NCI-H748 treated with DMSO at 0.1 percent for 48 hours (cell line): ENCODE results near the gene NBAS.
"Not testable (repeated sequence)": the region's sequence is repeated elsewhere in the genome, so short reads cannot be mapped to it uniquely, and the experiment has no call there.

Experiments
- DNase-seq: peaks from one replicate; lab custom pipeline; 2025; lab: John Stamatoyannopoulos, UW

Gene NBAS

DNA sequence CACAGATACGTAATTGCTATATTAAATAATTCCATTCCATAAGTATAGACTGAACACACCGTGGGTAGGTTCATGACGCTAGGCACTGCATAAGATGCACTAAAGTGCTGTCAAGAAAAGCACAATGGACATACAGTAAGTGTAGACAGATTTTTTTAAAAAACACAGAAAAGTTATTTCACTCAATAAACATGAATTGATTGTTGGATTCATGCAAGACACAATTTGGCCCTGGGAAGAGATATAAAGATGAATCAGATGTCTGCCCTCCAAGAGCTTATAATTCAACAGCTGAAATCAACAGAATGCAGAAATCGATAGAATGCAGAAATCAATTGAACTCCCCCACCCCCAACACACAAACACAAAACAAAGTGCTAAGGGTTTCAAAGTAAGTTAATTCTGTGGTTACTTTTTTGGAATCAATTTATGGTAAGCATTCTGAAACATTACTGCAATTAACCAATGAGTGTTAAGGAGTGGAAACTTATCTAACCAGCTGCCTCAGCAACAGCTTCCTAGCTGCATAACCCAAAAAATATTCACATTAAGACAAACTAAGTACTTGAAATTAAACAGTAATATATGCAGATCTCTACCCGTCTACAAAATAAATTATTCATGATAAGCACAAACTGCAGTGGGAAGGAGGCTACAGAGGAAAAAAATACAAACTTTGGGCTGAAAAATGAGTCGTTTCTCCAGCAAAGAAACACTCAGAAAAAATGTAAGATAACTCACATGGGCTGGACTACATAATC is 1.6 kb downstream of the NBAS start:
- no peak for DNase-seq

GRCh38 chr2:15557887-15558311 is 3.2 kb downstream of the NBAS start:
- no peak for DNase-seq

GRCh38 chr2:15556311-15556930 is 4.7 kb downstream of the NBAS start:
- DNase-seq: no peak

DNA sequence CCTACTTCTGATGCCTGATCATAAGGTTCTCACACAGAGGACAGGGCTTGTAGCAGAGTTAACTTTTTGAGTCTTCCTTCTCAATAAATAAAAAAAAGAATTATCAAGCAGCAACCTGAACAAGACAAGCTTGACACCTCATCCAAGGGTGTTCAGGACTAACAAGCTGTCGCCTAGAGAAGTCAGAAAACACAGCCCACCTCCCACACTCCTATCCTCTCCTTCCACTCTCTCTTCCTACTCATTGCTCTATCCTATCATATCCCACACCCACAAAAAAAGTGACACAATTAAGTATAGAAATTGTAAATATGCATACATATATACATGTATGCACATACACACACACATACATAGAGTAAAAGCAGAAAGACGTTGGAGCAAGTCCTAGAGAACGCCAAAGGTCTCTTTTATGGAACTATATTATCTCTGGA is 5.4 kb downstream of the NBAS start:
- no peak for DNase-seq

- no peak for DNase-seq
These were observed 6.5 kb downstream of the NBAS start for GRCh38 chr2:15554525-15555218.

DNA sequence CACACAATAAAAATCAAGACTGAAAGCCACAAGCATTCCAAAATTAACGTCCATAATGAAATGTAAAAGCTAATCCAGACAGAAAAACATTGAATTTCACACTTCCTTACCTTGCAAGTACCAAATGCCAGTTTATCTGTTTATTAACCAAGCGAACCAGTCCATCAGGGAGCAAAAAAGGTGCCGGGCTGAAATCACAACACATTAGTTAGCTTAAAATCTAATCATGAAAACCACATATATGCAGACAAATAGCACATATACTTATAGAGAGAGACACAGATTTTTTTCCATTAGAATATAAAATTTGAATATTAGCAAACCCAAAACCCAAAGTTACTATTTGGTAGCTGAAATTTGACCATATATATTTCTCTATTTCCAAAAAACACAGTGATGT is 7.2 kb downstream of the NBAS start:
- DNase-seq: no peak

DNA sequence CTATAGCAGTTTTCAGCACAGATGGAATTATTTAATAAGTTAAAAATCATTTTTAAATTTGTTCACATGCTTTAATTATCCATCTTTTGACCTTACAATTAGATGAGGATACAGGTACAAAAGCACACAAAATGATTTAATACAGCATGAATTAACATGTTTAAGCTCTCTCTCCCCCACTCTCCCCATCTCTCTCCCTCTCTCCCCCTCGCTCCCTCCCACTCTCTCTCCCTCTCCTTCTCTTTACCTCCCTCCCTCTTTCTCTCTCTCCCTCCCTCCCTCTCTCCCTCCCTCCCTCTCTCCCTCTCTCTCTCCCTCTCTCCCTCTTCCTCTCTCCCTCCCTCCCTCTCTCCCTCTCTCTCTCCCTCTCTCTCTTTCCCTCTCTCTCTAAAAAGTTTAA is 7.6 kb downstream of the NBAS start:
- DNase-seq: no peak

DNA sequence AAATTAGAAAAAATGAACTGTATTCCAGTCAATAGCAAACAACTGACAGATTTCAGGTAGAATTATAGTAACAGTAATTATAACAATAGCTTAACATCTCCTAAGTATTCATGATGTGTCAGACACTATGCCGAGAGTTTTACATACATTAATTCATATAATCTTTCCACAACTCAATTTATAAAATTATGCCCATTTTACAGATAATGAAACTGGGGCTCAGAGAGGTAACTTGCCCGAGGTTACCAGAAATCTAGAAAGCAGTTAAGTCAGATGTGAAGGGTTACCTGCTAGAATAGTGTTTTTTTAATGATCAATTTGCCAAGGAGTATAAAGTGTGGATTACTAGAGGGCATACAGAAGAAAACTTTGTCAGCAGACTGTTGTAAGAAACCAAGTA is 12.2 kb downstream of the NBAS start:
- no peak for DNase-seq

DNA sequence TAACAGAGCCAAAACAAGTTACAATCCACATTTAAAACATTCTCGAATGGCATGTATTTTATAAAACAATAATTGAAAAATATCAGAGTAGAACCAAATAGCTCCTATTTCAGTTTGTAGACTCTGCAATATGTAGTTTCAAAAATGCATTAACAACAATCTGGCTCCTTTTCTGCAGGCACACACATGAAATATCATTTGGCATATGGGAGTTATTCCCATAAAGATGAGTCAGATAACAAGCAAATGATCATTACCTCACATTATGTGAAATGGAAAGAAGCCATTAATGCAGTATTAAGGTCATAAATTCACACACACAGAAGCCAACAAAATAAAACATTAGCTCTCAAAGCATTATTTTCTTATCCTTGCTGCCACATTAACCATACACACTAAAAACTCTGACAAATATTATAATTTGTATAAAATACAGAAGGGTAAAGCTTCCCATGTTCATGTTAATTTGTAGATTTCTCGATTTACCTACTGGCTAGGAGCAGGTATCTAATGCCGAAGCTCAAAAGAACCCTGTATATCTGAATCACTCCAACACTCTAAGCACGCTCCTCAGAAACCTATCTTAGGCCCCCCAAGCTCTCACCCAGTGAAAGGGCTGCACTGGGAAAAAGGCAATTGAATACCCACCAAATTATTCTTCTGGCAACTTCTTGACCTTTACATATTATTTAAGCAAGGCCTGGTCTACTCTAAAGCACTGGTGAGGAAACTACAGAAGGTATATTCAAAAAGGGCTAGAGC is 13.8 kb downstream of the NBAS start:
- DNase-seq: no peak

GRCh38 chr2:15546297-15547098 is 14.6 kb downstream of the NBAS start:
- DNase-seq: no peak

DNA sequence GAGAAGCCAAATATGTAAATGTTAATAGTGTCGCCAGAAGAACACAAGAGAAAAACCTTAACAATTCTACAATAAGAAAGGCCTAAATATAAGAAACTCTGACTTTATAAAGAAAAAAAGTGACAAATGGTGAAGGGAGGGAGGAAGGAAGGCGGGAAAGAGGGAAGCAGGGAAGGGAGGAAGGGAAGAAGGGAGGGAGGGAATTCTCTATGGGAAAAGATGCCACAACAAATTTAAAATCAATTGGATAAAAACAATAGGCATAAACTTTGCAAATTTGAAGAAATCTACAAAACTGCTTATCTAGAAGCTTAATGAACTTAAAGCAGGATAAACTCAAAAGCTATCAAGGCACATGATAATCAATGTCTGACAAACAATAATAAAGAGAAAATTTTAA is 16.9 kb downstream of the NBAS start:
- DNase-seq: no peak

DNA sequence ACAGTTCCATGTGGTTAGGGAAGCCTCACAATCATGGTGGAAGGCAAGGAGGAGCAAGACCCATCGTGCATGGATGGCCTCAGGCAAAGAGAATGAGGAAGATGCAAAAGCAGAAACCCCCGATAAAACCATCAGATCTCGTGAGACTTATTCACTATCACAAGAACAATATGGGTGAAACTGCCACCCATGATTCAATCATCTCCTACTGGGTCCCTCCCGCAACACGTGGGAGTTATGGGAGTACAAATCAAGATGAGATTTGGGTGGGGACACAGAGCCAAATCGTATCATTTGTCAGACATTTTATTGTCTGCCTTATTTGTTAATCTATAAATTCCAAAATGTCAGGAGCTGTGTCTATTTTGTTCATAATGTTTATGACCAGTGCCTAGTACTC is 17.6 kb downstream of the NBAS start:
- no peak for DNase-seq

GRCh38 chr2:15543053-15543452 is 18.1 kb downstream of the NBAS start:
- no peak for DNase-seq

DNA sequence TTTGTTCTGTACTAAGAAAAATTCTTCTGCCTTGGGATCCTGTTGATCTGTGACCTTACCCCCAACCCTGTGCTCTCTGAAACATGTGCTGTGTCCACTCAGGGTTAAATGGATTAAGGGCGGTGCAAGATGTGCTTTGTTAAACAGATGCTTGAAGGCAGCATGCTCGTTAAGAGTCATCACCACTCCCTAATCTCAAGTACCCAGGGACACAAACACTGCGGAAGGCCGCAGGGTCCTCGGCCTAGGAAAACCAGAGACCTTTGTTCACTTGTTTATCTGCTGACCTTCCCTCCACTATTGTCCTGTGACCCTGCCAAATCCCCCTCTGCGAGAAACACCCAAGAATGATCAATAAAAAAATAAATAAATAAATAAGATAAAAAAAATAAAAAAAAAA is 18.9 kb downstream of the NBAS start:
- not testable (repeated sequence) for DNase-seq

- not testable (repeated sequence) for DNase-seq
These were observed 20.6 kb downstream of the NBAS start for GRCh38 chr2:15540523-15540922.

GRCh38 chr2:15539999-15540398 is 21.1 kb downstream of the NBAS start:
- DNase-seq: no peak

GRCh38 chr2:15538792-15539191 is 22.3 kb downstream of the NBAS start:
- no peak for DNase-seq

- no peak for DNase-seq
These were observed 27.2 kb downstream of the NBAS start for GRCh38 chr2:15533860-15534480.

DNA sequence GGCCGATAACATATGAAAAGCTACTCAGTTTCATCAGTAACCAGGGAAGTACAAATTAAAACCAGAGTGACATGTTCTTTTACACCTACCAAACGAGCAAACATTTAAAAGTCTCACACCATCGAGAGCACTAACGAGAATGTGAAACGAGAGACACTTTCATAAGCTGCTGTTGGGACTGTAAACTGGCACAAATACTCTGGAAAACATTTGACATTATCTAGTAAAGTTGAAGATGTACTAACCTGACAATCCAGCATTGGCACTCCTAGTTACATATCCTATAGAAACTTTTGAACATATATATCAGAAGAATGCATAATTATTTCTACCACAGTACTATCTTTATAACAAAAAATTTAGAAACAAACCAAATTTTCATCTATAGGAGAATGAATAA is 28.1 kb downstream of the NBAS start:
- DNase-seq: no peak

DNA sequence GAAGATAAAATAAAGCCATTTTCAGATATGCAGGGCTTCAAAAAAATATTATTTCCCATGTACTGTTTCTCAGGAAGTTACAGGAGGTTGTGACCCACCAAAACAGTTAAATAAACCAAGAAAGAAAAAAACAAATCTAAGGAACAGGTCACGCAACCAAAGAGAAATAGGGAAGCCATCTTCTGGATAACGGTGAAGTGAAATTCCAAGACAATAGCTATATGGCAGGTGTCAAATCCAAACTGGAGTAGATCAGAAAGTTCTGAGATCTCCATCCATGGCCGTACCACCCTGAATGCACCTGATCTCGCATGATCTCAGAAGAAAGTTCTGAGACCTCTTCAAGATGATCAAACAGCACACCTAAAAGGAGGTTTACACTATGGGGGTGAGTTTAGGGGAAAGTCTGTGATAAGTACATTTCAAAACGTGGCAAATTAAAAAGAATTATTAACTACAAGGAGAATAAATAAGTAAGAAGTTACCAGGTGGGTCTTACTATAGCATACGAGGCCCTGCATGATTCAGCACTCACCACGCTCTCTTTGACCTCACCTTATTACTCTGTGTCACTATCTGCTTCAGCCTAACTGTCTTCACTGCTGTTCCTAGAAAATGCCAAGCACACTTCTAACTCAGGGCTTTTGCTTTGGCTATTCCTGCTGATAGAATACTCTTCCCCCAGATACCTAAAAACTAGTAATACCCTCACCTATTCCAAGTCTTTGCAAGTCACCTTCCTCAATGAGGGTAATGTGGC is 29.9 kb downstream of the NBAS start:
- DNase-seq: no peak
